ENCODE data around the gene CPNE9.
"Not testable (repeated sequence)": the region's sequence is repeated elsewhere in the genome, so short reads cannot be mapped to it uniquely, and the experiment has no call there.

The CPNE9 gene

DNA sequence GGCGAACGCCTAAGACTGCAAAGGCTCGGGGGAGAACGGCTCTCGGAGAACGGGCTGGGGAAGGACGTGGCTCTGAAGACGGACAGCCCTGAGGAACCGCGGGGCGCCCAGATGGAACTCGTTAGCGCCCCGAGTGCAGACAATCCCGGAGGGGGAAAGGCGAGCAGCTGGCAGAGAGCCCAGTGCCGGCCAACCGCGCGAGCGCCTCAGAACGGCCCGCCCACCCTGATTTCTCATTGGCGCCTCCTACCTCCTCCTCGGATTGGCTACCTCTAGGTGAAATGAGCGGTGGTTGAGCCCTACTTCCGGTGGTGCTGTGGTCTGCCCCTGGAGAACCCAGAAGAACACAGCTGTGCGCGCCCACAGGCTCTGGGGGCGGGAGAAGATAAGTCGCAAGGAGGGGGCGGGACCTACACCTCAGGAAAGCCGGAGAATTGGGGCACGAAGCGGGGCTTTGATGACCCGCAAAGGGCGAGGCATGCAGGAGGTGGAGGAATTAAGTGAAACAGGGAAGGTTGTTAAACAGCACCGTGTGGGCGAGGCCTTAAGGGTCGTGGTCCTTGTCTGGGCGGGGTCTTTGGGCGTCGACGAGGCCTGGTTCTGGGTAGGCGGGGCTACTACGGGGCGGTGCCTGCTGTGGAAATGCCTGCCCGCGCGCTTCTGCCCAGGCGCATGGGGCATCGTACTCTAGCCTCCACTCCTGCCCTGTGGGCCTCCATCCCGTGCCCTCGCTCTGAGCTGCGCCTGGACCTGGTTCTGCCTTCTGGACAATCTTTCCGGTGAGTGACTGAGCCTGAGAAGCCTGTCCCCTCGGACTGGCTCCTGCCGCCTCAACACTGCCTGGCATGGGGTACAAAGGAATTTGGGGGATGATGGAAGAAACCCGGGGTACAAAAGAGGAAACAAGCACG, 46.3 kb downstream of the CPNE9 start, which contains the start of gene OGG1:
Gene OGG1, plus strand, starts transcription at position 308 of the 911 bp plus-strand sequence. Its CDS starts 335 bp downstream, at position 643.
- FAIRE-seq = no peak

- no peak for FAIRE-seq
Measured at GRCh38 chr3:9750556-9751411, 47.2 kb downstream of the CPNE9 start.

DNA sequence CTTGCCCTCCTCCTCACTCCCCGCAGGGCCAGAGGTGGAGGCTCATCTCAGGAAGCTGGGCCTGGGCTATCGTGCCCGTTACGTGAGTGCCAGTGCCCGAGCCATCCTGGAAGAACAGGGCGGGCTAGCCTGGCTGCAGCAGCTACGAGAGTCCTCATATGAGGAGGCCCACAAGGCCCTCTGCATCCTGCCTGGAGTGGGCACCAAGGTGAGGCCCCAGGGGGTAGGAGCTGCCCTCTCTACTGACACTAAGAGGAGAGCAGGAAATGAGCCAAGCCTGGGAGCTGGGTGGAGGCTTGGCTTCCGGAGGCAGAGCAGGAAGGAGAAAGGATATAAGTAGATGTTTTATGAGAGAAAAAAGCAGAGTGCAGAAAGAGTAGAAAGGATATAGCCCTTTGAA, 51.0 kb downstream of the CPNE9 start:
- no peak for FAIRE-seq

- FAIRE-seq = no peak
Measured at GRCh38 chr3:9757427-9757826, 53.8 kb downstream of the CPNE9 start.

DNA sequence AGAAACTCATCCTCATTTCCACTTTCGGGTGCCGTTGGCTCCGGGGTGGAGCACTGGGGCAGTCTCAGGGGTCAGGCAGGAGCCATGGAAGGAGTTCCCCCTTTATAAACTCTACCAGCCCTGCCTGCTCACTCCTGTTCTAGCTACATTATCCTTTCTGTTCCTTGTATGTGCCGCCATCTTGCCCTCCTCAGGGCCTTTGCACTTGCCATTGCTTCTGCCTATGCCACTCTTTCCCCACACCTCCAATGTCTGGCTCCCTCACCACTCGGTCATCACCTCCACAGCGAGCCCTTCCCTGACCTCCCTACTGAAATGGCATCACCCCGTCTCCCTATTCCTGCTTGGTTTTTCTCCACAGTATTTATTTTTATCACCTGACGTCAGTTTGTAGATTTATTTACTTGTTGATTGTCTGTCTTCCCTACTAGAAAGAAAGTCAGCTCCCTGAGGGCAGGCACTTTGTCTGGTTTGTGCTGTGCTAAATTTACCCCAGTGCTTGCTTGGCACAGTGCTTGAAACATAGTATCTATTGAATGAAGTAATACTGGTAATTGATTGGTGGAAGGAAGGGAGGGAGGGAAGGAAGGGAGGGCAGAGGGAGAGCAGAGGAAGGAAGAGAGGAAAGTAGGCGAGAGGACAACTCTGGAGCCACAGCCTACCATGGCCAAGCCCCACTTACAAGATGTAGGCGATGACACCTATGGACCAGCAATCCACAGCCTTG, 57.3 kb downstream of the CPNE9 start:
- FAIRE-seq = no peak

DNA sequence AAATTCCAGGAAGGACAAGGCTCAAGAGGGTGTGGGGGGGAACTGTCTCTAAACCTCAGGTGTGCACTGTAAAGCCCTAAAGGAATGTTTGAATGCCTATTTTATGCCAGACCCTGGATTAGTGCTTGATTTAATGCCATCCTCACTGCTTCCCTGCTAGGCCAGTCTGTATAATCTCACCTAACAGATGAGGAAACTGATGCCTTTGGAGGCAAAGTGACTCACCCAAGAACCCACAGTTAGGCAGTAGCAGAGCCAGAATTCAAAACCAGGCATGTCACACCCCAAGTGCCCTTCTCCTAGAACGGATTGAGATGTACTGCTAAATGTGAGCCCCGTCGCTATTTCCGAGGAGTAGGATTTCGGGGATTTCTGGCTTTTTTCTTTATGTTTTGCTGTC, 58.3 kb downstream of the CPNE9 start:
- no peak for FAIRE-seq

- no peak for FAIRE-seq
Measured at GRCh38 chr3:9762871-9763270, 59.2 kb downstream of the CPNE9 start.

- FAIRE-seq = no peak
Measured at GRCh38 chr3:9765865-9766264, 62.2 kb downstream of the CPNE9 start.

DNA sequence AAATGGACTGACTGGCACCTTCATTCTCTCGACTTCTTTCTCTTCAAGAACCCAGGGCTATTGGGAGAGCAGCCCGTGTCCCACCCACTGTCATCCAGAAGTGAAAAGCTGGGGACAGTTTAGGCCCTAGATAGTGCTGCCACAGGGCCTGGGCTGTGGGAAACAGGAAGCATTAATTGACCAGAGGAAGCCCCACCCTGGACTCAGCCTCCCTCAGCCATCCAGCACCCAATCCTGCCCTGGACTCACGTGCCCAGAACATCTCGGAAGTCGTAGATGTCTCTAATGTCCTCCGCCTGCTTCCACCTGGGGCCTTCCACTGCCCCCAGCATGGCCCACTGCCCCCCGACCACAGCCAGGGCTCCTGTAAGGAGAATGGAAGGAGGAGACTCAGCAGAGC, 63.8 kb downstream of the CPNE9 start:
- no peak for FAIRE-seq

GRCh38 chr3:9768141-9768775, 64.6 kb downstream of the CPNE9 start:
- no peak for FAIRE-seq

DNA sequence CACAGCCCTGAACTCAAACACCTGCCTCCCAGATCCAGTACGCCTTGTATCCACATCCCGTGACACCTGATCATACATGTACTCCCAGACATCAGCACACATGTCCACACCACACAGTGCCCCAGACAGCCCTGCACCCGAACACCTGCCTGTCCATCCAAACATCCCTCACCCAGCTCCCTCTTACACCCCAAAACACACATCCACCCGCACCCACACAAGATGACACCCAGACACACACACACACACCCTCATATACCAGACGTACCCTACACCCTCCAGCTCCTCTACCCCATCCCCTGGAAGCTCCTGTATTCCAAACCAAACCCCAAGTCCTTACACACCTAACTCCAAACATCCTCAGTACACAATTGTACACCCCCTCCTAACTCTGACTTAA, 65.4 kb downstream of the CPNE9 start:
- no peak for FAIRE-seq

- FAIRE-seq = no peak
Measured at GRCh38 chr3:9769426-9770275, 66.0 kb downstream of the CPNE9 start, which contains the start of gene CAMK1. CAMK1 (minus strand) TSS chr3:9769947; CDS start chr3:9767749, 2,198 bp downstream.

DNA sequence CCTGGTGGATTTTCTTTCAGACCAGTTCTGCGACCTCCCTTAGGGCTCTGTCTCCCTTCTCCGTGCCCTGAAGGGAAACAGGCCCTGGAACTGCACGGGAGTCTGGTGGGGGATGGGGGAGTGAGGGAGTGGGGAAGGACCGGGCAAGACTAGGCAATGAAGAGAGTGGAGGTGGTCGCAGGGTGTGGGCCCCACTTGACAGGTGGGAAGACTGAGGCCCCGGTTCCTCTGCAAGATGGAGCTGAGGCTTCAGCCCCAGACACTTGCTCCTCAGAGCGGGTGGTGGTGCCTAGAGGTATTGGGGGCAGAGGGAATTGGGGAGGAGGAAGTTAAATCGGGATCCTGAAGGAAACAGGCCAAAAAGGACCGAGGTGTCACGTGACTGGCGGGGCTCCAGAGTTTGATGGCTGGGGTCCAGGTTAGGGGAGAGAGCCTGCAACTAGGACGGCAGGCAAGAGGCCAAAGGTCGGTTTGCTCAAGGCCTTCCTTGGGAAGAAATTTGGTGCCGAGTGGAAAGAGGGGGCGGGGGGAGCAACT, 66.7 kb downstream of the CPNE9 start:
- no peak for FAIRE-seq

DNA sequence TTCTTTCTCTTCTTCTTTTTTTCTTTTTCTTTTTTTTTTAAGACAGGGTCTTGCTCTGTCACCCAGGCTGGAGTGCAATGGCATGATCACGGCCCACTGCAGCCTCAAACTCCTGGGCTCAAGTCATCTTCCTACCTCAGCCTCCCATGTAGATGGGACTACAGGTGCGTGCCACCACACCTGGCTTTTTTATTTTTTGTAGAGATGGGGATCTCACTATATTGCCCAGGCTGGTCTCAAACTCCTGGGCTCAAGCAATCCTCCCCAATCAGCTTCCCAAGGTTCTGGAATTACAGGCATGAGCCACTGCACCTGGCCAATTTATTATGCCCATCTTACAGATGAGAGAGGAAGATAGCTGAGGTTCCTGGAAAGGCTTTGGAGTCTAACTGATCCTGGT, 67.4 kb downstream of the CPNE9 start:
- FAIRE-seq = not testable (repeated sequence)

DNA sequence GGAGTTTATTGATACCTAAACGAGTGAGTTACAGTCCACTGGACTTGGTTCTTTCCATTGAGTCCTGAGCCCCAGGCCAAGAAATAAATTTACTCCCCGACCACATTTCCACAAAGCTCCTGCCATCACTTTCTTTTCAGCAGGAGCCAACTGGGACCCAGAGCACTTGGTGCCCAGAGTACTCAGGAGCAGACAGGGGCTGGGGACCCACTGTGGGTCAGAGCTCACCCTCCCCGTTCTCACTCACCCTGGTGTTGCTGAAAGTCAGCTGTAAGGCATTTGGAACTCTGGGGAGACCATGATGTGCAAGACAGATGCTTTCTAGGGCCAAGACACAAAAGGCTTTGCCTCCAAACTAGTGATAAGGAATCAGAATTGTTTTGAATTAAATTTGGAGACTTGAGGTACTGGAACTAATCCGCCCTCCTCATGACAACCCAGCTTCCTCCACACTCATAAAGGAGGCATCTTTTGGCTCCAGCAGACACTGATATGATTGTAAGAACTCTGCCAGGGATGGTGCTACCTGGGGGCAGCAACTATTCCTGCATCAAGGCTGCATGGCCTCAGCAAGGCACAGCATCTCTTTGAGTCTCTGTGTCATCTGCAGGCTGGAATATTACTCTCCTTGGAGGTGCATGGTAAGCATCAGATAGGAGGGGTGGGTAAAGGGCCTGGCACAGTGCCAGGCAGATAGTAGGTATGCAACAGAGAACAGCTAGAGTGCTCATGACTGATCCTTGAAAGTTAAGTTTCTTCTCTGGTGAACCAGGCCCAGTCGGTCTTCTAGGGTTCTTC, 73.5 kb downstream of the CPNE9 start:
- FAIRE-seq = no peak

DNA sequence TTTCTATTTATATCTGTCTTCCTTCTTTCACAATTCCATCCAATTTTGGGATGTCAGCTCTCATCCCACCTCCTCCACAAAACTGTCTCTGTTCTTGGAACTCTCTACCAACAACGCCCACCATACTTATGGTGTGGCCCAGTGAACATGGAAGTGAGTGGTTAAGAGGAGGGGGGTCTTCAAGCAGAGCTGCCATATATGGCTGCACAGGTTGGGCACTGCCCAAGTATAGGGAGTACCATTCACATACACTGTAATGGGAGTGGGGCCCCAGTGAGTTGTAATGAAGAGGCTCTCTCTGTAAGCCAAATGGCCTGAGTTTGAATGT, 74.0 kb downstream of the CPNE9 start:
- FAIRE-seq = no peak

DNA sequence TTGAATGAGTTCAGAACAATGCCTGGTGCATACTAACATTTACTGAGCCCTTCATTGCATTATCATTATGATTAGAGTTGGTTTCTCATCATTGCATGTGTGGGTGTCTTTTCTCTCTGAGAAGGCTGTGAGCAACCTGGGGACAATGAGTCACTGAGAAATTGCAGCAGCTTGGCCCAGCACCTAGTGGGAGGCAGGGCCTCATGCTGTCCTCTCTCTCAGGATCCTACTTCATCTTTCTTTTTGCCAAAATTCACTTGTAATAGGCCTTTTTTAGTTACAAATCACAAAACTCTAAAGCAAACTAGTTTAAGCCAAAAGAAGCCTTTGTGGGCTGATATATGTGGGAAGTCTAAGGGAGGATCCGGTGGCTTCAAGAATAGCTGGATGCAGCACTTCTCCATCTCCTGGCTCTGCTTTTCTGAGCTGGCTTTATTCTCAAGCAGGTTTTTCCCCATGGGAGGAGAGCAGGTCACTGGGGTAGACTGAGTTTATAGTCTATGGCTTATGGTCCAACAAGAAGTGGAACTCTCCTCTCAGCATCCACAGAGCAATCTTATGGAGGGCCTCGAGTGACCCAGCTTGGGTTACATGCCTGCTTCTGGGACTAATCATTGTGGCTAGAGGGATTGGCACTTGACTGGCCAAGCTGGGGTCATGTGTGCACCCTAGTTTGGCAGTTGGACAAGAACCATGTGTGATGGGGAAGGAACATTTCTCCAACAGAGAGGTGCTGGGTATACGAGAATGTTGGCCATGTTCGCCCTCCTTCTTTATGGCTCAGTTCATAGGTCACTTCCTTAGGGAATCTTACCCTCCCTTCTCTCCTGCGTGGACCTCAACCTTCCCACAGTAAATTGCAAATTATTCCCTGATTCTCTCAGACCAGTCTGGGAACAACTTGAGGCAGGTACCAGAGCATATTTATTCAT, 74.8 kb downstream of the CPNE9 start:
- no peak for FAIRE-seq

DNA sequence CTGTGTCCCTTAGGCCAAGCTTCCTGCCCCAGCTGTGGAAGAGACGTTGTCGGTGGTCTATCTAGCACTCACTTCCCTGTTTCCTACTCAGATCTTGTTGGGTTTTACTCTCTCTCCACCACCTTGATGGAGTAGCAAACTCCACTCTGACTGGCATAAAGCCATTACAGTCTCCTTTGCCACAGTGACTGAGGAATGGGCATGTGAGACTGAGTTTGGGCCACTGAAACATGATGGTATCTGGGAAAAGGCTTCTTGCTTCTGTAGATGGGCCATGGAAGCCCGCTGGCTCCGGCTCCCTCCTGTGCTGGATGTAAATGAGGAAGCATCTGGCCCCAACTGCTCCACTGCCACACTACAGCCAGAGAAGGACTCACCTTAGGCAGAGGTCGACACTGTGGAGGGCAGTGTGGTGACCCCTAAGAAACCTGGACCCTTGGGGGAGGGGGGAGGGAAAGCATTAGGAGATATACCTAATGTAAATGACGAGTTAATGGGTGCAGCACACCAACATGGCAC, 75.5 kb downstream of the CPNE9 start:
- no peak for FAIRE-seq

Measured in colon (tissue), 2 donors.